ENCODE data around the gene SMARCC2.
"Not testable (repeated sequence)": the region's sequence is repeated elsewhere in the genome, so short reads cannot be mapped to it uniquely, and the experiment has no call there.

The SMARCC2 gene

GRCh38 chr12:56197921-56198635 lies 8.8 kb upstream of the SMARCC2 start:
- no peaks in the 10 kb centered on the region for H3K9me3 Mint-ChIP-seq
- H3K27me3 Mint-ChIP-seq: no peaks in the 10 kb centered on the region
- H3K4me3 Mint-ChIP-seq: no peak overlapping the region
- no peak overlapping the region for H3K27ac Mint-ChIP-seq
- H3K4me1 Mint-ChIP-seq (ENCODE audit: low read depth): peaks cover 5% of the 10 kb centered on the region
- H3K36me3 Mint-ChIP-seq (ENCODE audit: low read depth): no peaks in the 10 kb centered on the region

DNA sequence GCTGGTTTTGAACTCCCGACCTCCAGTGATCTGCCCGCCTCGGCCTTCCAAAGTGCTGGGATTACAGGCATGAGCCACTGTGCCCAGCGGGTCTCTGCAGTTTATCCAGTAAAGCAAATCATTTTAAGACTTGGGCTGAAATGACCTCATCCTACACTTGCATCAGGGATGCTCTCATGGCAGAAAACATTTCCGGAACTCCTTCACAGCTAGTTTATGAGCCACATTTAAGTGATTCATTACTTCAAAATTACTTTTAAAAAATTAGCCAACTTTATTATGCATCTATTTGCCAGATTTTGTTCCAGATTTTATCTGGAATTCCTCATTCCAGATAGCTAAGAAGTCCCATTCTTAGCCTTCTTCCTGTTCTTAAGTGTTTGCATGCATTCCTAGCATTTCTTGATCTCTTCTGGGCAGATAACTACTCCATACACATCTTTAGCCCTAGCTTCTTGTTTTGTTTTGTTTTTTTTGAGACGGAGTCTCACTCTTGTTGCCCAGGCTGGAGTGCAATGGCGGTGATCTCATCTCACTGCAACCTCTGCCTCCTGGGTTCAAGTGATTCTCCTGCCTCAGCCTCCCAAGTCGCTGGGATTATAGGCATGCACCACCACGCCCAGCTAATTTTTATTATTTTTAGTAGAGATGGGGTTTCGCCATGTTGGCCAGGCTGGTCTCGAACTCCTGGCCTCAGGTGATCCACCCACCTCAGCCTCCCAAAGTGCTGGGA lies 7.7 kb upstream of the SMARCC2 start:
- H3K9me3 Mint-ChIP-seq; H3K27me3 Mint-ChIP-seq; H3K36me3 Mint-ChIP-seq (ENCODE audit: low read depth); H3K27ac Mint-ChIP-seq; H3K4me3 Mint-ChIP-seq: not testable (repeated sequence)
- H3K4me1 Mint-ChIP-seq (ENCODE audit: low read depth): peaks cover 13% of the 10 kb centered on the region

DNA sequence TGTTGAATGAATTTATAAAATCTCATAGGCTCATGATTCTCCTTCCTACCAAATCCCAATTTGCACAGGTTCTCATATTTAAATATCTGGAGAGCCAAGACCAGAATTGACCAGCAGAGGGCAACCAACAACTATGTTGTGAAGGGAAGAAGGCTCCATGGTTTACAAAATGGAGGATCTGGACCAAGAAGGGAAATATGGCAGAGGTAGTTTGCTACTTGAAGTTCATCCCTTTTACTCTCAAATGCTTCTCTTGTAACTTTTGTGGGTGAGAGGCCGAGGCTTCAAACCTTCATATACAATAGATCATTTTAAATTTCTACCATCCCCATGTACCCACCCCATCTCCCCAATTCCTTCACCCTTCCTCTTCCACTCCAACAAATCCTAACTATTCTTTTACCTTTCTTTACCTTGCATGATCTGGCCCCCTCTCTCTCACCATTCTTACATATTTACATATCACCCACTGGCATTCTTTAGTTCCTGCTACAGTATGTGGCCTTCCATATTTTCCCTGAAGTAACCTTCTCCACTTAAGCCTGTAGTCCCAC lies 3.8 kb upstream of the SMARCC2 start:
- H3K27me3 Mint-ChIP-seq: no peaks in the 10 kb centered on the region
- H3K9me3 Mint-ChIP-seq: no peaks in the 10 kb centered on the region
- H3K4me3 Mint-ChIP-seq: no peak overlapping the region
- peaks cover 34% of the 10 kb centered on the region for H3K4me1 Mint-ChIP-seq (ENCODE audit: low read depth)
- peaks cover 6% of the 10 kb centered on the region for H3K36me3 Mint-ChIP-seq (ENCODE audit: low read depth)
- peak overlapping the region; percentile 24 for H3K27ac Mint-ChIP-seq

DNA sequence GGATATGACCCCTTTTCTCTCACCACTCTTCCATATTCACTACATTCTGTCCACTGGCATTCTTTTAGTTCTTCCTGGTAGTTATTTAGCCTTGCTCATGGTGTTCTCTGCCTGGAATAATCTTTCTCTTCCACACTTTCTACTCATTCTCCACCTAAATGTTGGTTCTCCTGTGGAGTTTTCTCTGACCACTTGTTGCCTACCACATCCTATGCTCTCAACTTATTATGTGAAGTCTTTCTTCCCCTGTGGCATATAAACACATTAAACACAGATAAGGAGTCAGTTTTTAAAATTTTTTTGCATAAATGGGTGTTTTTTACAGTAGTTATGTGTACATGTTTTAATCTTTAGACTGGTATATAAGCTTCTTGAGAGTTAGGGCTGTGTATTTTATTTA lies 3.3 kb upstream of the SMARCC2 start:
- Mint-ChIP-seq H3K27ac (peak overlapping the region; percentile 72), H3K4me1 (ENCODE audit: low read depth) (peaks cover 39% of the 10 kb centered on the region), H3K27me3 (no peaks in the 10 kb centered on the region), H3K4me3 (no peak overlapping the region), H3K9me3 (no peaks in the 10 kb centered on the region), H3K36me3 (ENCODE audit: low read depth) (peaks cover 12% of the 10 kb centered on the region)

DNA sequence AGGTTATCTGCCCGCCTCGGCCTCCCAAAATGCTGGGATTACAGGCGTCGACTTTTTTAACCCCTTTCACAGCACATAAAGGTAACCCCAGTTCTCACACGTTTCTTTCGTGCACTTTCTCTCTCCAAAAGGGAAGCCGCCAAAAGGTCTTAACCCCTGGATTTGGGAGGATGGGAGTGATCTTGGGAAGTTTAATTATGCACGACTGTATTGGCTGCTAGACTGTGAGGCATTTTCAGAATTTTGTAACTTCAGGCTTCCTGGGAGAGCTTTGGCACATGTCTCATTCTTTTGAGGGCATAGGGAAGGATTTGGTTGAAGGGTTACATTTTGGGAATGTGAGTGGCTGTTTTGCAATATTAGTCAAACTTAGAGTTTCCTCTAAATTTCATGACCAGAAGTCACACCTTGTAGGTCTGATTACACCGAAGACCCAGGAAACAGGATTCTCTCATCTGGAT lies 1.4 kb upstream of the SMARCC2 start:
- H3K36me3 Mint-ChIP-seq (ENCODE audit: low read depth): peaks cover 26% of the 10 kb centered on the region
- no peaks in the 10 kb centered on the region for H3K27me3 Mint-ChIP-seq
- peak overlapping the region; percentile 97 for H3K27ac Mint-ChIP-seq
- no peaks in the 10 kb centered on the region for H3K9me3 Mint-ChIP-seq
- H3K4me1 Mint-ChIP-seq (ENCODE audit: low read depth): peaks cover 55% of the 10 kb centered on the region
- peak overlapping the region; percentile 90 for H3K4me3 Mint-ChIP-seq

GRCh38 chr12:56189918-56190694 lies 823 bp upstream of the SMARCC2 start:
- H3K27me3 Mint-ChIP-seq: no peaks in the 10 kb centered on the region
- H3K4me1 Mint-ChIP-seq (ENCODE audit: low read depth): peaks cover 55% of the 10 kb centered on the region
- peak overlapping the region; percentile 97 for H3K27ac Mint-ChIP-seq
- H3K9me3 Mint-ChIP-seq: no peaks in the 10 kb centered on the region
- H3K36me3 Mint-ChIP-seq (ENCODE audit: low read depth): peaks cover 27% of the 10 kb centered on the region
- H3K4me3 Mint-ChIP-seq: peak overlapping the region; percentile 90

DNA sequence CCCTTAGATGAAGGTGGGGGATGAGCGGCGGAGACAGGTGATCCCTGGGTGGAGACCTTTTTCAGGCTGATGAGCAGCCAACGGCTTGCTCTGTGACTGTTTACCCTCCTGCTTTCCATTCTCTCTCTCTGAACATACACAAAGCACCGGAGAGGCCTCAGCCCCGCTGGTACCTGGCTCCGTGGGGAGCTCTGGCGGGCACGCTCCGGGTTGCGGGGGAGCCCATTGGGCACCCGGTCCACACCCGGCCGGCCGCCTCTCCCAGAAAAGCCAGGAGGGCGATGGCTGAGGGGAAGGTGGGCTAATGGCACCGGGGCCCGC lies 545 bp downstream of the SMARCC2 start:
- H3K4me3 Mint-ChIP-seq: peak overlapping the region; percentile 92
- no peaks in the 10 kb centered on the region for H3K27me3 Mint-ChIP-seq
- H3K4me1 Mint-ChIP-seq (ENCODE audit: low read depth): peaks cover 55% of the 10 kb centered on the region
- H3K27ac Mint-ChIP-seq: peak overlapping the region; percentile 87
- no peaks in the 10 kb centered on the region for H3K9me3 Mint-ChIP-seq
- peaks cover 39% of the 10 kb centered on the region for H3K36me3 Mint-ChIP-seq (ENCODE audit: low read depth)

DNA sequence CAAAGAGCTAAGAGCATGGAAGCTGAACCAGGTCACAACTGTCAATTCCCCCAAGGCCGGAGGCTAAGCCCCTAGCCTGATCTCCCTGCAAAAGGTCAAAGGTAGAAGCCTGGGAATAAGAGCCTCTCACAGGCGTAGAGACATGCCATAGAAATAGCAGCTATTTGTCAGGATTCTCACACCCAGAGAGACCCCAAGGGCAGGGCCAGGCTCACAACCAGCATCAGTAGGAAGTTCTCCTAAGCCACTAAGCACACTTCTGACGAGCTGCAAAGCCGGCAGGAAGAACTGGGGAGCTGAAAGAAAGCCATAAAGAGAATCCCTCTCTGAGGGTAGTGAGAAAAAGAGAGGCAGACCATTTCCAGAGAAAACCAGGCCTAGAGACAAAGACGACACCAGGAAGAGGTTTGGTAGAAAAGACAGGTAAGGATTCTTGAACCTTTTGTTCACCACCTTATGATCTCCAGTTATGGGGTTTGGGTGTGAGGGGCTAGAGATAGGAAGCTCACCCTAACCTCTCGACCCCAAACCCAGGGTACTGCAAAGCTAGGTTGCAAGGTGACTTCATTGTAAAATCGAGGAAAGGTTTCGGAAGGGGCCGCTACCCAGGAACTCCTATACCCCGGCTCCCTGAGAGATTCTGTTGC lies 1.0 kb downstream of the SMARCC2 start:
- Mint-ChIP-seq H3K27me3 (no peaks in the 10 kb centered on the region), H3K36me3 (ENCODE audit: low read depth) (peaks cover 42% of the 10 kb centered on the region), H3K9me3 (no peaks in the 10 kb centered on the region), H3K4me1 (ENCODE audit: low read depth) (peaks cover 52% of the 10 kb centered on the region), H3K4me3 (peak overlapping the region; percentile 92), H3K27ac (peak overlapping the region; percentile 87)

DNA sequence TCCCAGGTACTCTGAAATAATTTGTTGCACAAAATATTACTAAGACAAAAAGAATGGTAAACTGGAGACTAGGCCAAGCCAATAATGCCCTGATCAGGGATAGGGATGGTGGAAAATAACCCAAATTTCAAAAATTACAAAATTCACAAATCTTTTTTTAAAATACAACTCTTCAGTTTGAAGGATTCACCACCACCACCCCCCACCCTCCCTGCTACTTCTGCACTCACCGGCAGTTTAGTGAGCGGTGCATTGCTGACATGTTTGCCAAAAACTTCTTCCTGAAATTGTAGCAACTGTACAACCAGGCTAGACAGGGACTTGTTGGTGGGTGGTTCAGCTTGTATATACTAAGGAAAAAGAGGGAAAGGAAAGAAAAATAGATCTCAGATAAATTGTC lies 2.3 kb downstream of the SMARCC2 start:
- H3K27ac Mint-ChIP-seq: peak overlapping the region; percentile 48
- H3K4me3 Mint-ChIP-seq: peak overlapping the region; percentile 92

GRCh38 chr12:56178347-56178746 lies 10.9 kb downstream of the SMARCC2 start:
- Mint-ChIP-seq H3K27me3 (no peaks in the 10 kb centered on the region), H3K27ac (no peak overlapping the region), H3K4me3 (no peak overlapping the region), H3K9me3 (no peaks in the 10 kb centered on the region), H3K36me3 (ENCODE audit: low read depth) (peaks cover 68% of the 10 kb centered on the region), H3K4me1 (ENCODE audit: low read depth) (no peaks in the 10 kb centered on the region)

More for the DNA sequence above, 2.3 kb downstream of the SMARCC2 start:
- H3K27me3 Mint-ChIP-seq: no peaks in the 10 kb centered on the region
- peaks cover 44% of the 10 kb centered on the region for H3K36me3 Mint-ChIP-seq (ENCODE audit: low read depth)
- H3K9me3 Mint-ChIP-seq: no peaks in the 10 kb centered on the region
- H3K4me1 Mint-ChIP-seq (ENCODE audit: low read depth): peaks cover 43% of the 10 kb centered on the region

DNA sequence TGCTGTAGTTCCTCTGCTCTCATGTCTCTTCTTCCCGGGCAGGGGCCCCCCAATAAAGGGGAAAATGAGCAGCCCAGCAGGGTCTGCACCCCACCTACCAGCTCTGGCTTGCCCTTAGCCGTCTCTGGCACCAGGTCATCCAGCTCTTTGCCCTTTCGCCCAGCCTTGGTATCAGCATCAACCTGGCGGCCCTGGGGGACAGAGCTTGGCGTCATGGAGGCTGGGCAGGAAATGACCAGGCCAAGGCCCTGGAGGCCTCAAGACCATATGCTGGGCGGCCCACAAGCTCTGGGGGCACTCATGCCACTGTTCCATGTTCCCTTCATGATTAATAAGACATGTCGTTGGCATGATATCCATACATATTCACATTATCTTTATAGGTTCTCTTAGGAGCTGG lies 16.4 kb downstream of the SMARCC2 start:
- H3K36me3 Mint-ChIP-seq (ENCODE audit: low read depth): peaks cover 77% of the 10 kb centered on the region
- H3K9me3 Mint-ChIP-seq: no peaks in the 10 kb centered on the region
- no peaks in the 10 kb centered on the region for H3K27me3 Mint-ChIP-seq
- no peak overlapping the region for H3K27ac Mint-ChIP-seq
- H3K4me1 Mint-ChIP-seq (ENCODE audit: low read depth): no peaks in the 10 kb centered on the region
- H3K4me3 Mint-ChIP-seq: no peak overlapping the region

DNA sequence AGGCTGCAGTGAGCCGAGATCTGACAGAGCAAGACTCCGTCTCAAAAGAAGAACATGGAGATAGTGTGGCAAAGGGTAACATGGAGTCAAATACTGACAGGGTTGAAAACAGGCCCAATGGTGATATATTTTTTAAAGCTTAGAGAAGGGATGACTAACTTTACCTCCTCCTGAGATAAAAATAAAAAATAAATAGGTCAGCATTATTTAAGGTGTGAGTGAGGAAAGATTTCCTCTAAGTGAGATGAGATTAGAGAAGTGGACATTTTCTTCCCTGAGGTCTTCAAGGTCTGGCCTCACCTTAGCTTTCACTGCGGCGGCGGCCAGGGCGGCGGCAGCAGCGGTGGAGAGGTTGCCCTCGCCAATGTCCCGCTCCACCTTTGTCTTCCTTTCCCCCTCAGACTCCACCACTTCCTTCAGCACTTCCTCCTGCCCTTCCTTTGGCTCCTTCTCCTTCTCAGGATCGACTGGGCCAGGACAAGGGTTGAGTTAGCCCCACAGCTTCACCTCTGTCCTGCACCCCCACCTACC lies 20.0 kb downstream of the SMARCC2 start:
- no peak overlapping the region for H3K4me3 Mint-ChIP-seq
- H3K9me3 Mint-ChIP-seq: no peaks in the 10 kb centered on the region
- no peak overlapping the region for H3K27ac Mint-ChIP-seq
- H3K27me3 Mint-ChIP-seq: no peaks in the 10 kb centered on the region
- no peaks in the 10 kb centered on the region for H3K4me1 Mint-ChIP-seq (ENCODE audit: low read depth)
- peaks cover 69% of the 10 kb centered on the region for H3K36me3 Mint-ChIP-seq (ENCODE audit: low read depth)

GRCh38 chr12:56165369-56165768 lies 23.9 kb downstream of the SMARCC2 start:
- Mint-ChIP-seq H3K4me3 (no peak overlapping the region), H3K27ac (no peak overlapping the region), H3K9me3 (no peaks in the 10 kb centered on the region), H3K27me3 (no peaks in the 10 kb centered on the region), H3K36me3 (ENCODE audit: low read depth) (peaks cover 68% of the 10 kb centered on the region), H3K4me1 (ENCODE audit: low read depth) (peaks cover 15% of the 10 kb centered on the region)

- Mint-ChIP-seq H3K4me1 (ENCODE audit: low read depth) (peaks cover 25% of the 10 kb centered on the region), H3K27ac (no peak overlapping the region), H3K36me3 (ENCODE audit: low read depth) (peaks cover 68% of the 10 kb centered on the region), H3K9me3 (no peaks in the 10 kb centered on the region), H3K27me3 (no peaks in the 10 kb centered on the region), H3K4me3 (no peak overlapping the region)
These were observed 24.9 kb downstream of the SMARCC2 start for GRCh38 chr12:56164345-56164729.
